ENCODE measurements around the gene ECEL1. TPM values are rescaled to one million over a fixed set of nuclear protein-coding genes. Genes with fewer than 3 reads are reported as not detected.

ECEL1 gene
- total RNA-seq, 4 donors from 2014 or later, result 1.9 to 10.8 TPM; not detected in 2

DNA sequence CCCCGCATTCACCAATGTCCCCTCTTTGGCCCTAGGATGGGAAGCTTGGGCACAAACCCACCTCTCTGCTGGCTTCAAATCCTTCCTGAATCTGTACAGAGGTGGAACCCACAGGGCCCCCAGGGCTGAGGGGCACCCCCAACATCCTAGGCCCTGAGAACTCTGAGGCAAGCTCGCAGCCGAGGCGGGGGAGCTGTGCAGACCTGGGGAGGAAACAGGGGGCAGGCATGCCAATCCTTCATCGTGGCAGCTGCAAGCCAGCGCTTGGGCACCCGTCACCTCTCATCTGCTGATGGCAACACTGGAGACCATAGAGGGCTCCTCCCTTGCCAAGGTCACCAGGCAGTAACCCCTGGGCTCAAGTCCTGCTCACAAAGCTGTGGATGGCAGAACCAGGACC is 10.8 kb downstream of the ECEL1 start:
- H3K27me3 ChIP-seq, result no peaks in the 10 kb centered on the region
- TF ChIP-seq POLR2A (IDR thresholded peaks at IDR 0.05), result no peak
- TF ChIP-seq, protein P1, sequence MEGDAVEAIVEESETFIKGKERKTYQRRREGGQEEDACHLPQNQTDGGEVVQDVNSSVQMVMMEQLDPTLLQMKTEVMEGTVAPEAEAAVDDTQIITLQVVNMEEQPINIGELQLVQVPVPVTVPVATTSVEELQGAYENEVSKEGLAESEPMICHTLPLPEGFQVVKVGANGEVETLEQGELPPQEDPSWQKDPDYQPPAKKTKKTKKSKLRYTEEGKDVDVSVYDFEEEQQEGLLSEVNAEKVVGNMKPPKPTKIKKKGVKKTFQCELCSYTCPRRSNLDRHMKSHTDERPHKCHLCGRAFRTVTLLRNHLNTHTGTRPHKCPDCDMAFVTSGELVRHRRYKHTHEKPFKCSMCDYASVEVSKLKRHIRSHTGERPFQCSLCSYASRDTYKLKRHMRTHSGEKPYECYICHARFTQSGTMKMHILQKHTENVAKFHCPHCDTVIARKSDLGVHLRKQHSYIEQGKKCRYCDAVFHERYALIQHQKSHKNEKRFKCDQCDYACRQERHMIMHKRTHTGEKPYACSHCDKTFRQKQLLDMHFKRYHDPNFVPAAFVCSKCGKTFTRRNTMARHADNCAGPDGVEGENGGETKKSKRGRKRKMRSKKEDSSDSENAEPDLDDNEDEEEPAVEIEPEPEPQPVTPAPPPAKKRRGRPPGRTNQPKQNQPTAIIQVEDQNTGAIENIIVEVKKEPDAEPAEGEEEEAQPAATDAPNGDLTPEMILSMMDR (IDR thresholded peaks at IDR 0.05), result no peak
- no peaks in the 10 kb centered on the region for H3K36me3 ChIP-seq
- DNase-seq, result no peak
- H3K27ac ChIP-seq, result no peak overlapping the region
- intact Hi-C loops (cut with DNase I; ENCODE audit: low total_unique reads), result no loop called here
- no peaks in the 10 kb centered on the region for H3K9me3 ChIP-seq
- H3K4me1 ChIP-seq, result no peaks in the 10 kb centered on the region
- H3K4me3 ChIP-seq, result no peak overlapping the region

DNA sequence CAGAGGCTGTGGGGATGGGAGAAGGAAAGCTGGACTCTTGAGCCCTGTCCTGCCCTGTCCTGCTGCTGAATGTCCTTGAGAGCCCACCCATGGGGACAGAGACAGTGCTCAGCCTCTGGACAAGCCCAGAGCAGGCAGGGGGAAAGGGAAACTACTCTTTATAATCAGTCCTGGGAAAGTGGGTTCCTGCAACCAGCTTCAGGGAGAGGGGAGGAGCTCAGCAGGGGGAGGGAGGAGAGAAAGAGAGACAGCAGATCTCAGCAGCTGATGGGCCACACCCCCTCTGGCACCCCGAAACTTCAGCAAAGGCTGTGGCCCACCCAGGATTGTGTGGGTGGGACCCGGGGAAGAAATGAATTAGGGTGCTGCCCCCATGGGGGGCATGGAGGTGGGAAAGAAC is 11.6 kb downstream of the ECEL1 start:
- DNase-seq, result no peak
- H3K36me3 ChIP-seq, result no peaks in the 10 kb centered on the region
- H3K4me3 ChIP-seq, result no peak overlapping the region
- no peak overlapping the region for H3K27ac ChIP-seq
- no peaks in the 10 kb centered on the region for H3K27me3 ChIP-seq
- H3K4me1 ChIP-seq, result no peaks in the 10 kb centered on the region
- TF ChIP-seq POLR2A (IDR thresholded peaks at IDR 0.05), result no peak
- TF ChIP-seq, protein P1 (IDR thresholded peaks at IDR 0.05), result no peak
- no peaks in the 10 kb centered on the region for H3K9me3 ChIP-seq
- intact Hi-C loops (cut with DNase I; ENCODE audit: low total_unique reads), result no loop called here

DNA sequence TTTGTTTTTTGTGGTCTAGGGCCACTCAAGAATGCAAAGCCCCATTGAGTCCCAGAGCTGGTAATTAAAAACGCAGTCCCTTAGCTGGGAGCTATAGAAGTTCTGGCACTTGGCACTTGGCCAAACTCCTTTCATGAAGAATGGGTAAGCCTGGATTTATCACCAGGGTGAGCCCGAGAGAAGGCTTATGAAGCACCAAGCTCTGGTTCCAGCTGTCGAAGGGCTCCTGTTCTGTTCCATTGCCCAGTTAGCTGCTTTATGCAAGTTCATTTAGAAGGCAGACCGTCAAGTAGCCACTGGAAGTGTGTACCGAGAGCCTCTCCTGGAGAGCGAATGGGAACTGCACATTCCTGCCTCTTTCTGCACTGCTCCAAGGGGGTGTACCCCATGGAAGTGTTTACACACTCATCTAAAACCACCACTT is 14.2 kb downstream of the ECEL1 start:
- no peaks in the 10 kb centered on the region for H3K9me3 ChIP-seq
- no peak for DNase-seq
- TF ChIP-seq, protein P1 (IDR thresholded peaks at IDR 0.05), result no peak
- no peak for TF ChIP-seq POLR2A (IDR thresholded peaks at IDR 0.05)
- intact Hi-C loops (cut with DNase I; ENCODE audit: low total_unique reads), result no loop called here
- H3K36me3 ChIP-seq, result no peaks in the 10 kb centered on the region
- H3K27ac ChIP-seq, result no peak overlapping the region
- no peak overlapping the region for H3K4me3 ChIP-seq
- no peaks in the 10 kb centered on the region for H3K4me1 ChIP-seq
- no peaks in the 10 kb centered on the region for H3K27me3 ChIP-seq

DNA sequence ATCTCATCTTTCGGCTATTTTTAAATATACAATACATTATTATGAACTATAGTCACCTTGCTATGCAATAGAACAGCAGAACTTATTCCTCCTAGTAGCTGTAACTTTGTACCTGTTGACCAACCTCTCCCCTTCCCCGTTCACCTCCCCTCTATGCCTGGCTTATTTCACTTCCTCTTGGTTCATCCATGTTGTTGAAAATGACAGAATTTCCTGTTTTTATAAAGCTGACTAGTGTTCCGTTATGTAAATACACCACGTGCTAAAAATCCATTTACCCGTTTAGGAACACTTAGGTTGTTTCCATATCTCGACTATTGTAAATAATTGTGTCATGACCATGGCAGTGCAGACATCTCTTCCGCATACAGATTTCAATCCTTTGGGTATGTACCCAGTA is 21.4 kb downstream of the ECEL1 start:
- no peak for TF ChIP-seq POLR2A (IDR thresholded peaks at IDR 0.05)
- TF ChIP-seq, protein P1 (IDR thresholded peaks at IDR 0.05), result no peak
- intact Hi-C loops (cut with DNase I; ENCODE audit: low total_unique reads), result no loop called here
- H3K27ac ChIP-seq, result no peak overlapping the region
- H3K9me3 ChIP-seq, result no peaks in the 10 kb centered on the region
- H3K4me1 ChIP-seq, result no peaks in the 10 kb centered on the region
- H3K36me3 ChIP-seq, result no peaks in the 10 kb centered on the region
- DNase-seq, result no peak
- no peaks in the 10 kb centered on the region for H3K27me3 ChIP-seq
- no peak overlapping the region for H3K4me3 ChIP-seq

DNA sequence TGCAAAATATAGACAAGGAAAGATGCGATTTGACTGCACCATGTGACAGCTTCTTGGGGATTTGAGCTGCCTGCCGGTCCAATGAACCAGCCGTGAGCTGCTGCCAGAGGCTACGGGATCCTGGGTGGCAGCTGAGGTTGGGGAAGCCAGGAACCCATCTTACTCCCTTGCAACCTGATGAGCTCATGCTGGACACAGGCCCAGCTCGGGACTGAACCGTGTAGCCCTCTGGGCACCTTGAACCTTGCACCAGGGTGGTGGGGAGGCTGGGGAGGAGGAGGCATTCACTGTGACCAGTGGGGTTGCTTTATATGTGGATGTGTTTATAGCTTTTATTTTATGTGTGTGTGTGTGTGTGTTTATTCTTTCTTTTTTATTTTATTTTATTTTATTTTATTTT is 22.6 kb downstream of the ECEL1 start:
- H3K27ac ChIP-seq, result no peak overlapping the region
- H3K4me3 ChIP-seq, result no peak overlapping the region
- no peaks in the 10 kb centered on the region for H3K27me3 ChIP-seq
- no peaks in the 10 kb centered on the region for H3K9me3 ChIP-seq
- no peak for TF ChIP-seq POLR2A (IDR thresholded peaks at IDR 0.05)
- TF ChIP-seq, protein P1 (IDR thresholded peaks at IDR 0.05), result no peak
- no peaks in the 10 kb centered on the region for H3K4me1 ChIP-seq
- DNase-seq, result no peak
- no peaks in the 10 kb centered on the region for H3K36me3 ChIP-seq
- intact Hi-C loops (cut with DNase I; ENCODE audit: low total_unique reads), result no loop called here

Measured in uterus (tissue), 4 donors.